Cardiac fibroblast (primary cell): Measurements from ENCODE around the gene C6orf15.

ENCODE experiments used
- DNase-seq, 2 donors: peaks; one replicate each; pipeline versions ENCODE4 v3.0.0 to v3.0.0-alpha.2; 2010; ENCODE audit warnings: low read depth in 2 of 2
- H3K4me3 ChIP-seq, 2 donors: replicated peaks in 1 of 2; 1 replicate in 1 of 2; 2 replicates in 1 of 2; pipeline ENCODE4 v1.5.1; 2011; ENCODE audit warnings: low read depth in 2 of 2, low read length in 2 of 2, mild to moderate bottlenecking in 2 of 2, moderate library complexity in 1 of 2
- TF ChIP-seq, protein P1 (sequence below): IDR thresholded peaks from one replicate; pipeline ENCODE4 v1.5.1; 2011; ENCODE audit warnings: low read depth, mild to moderate bottlenecking, low read length, inconsistent platforms

The C6orf15 gene

GRCh38 chr6:31094389-31094881, 17.9 kb downstream of the C6orf15 start:
- no peak overlapping the region for H3K4me3 ChIP-seq
- TF ChIP-seq, protein P1, sequence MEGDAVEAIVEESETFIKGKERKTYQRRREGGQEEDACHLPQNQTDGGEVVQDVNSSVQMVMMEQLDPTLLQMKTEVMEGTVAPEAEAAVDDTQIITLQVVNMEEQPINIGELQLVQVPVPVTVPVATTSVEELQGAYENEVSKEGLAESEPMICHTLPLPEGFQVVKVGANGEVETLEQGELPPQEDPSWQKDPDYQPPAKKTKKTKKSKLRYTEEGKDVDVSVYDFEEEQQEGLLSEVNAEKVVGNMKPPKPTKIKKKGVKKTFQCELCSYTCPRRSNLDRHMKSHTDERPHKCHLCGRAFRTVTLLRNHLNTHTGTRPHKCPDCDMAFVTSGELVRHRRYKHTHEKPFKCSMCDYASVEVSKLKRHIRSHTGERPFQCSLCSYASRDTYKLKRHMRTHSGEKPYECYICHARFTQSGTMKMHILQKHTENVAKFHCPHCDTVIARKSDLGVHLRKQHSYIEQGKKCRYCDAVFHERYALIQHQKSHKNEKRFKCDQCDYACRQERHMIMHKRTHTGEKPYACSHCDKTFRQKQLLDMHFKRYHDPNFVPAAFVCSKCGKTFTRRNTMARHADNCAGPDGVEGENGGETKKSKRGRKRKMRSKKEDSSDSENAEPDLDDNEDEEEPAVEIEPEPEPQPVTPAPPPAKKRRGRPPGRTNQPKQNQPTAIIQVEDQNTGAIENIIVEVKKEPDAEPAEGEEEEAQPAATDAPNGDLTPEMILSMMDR = no peak

DNA sequence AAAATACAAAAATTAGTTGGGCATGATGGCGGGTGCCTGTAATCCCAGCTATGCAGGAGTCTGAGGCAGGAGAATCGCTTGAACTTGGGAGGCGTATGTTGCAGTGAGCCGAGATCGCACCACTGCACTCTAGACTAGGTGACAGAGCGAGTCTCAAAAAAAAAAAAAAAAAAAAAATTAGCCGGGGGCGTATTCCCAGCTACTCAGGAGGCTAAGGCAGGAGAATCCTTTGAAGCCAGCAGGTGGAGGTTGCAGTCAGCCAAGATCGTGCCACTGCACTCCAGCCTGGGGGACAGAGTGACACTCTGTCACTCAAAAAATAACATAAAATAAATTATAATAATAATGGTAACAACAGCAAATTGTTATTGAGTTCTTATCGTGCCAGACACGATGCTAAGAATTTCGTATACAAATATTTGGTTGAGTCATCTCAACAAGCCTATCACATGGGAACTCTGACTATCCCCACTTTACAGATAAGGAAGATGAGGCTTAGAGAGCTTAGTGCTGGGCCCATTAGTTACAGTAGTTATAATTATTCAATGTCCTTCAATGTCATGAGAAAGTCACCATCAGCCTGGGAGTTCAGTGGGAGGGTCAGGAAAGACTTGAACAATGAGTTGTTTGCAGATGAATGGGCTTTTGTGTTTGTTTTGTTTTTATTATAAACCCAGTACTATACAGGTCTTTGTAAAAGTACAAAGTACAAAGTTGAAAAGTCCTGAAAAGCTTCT, 19.4 kb downstream of the C6orf15 start:
- DNase-seq = no peak
- TF ChIP-seq, protein P1 = no peak
- H3K4me3 ChIP-seq = no peak overlapping the region

More at GRCh38 chr6:31094389-31094881, 17.9 kb downstream of the C6orf15 start:
- peak in 1 of 2 donors; percentile 63 for DNase-seq

- TF ChIP-seq, protein P1 = no peak
- no peak for DNase-seq
- H3K4me3 ChIP-seq = no peak overlapping the region
Observed at GRCh38 chr6:31092238-31092637, 20.1 kb downstream of the C6orf15 start.

- DNase-seq = no peak
- H3K4me3 ChIP-seq = no peak overlapping the region
- TF ChIP-seq, protein P1 = no peak
Observed at GRCh38 chr6:31091680-31092079, 20.7 kb downstream of the C6orf15 start.

DNA sequence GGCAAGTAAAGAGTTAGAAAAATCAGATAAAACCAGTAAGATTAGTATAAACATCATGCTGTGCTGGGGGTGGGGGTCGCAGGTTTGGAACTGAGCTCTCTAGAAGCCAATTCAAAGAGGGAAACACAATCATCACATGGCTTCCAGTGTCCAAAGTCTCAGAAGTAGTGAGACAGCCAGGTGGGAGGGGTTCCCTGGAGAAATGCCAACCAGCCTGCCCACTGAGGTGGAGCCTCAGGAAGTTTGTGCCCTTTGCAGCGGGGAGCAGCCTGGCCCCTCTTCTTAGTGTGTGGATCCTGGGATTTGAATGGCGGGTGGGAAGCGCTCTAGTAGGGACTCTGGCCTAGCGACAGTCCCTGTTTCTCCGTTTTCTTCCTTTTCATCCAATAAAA, 21.4 kb downstream of the C6orf15 start:
- DNase-seq = no peak
- TF ChIP-seq, protein P1 = no peak
- no peak overlapping the region for H3K4me3 ChIP-seq

DNA sequence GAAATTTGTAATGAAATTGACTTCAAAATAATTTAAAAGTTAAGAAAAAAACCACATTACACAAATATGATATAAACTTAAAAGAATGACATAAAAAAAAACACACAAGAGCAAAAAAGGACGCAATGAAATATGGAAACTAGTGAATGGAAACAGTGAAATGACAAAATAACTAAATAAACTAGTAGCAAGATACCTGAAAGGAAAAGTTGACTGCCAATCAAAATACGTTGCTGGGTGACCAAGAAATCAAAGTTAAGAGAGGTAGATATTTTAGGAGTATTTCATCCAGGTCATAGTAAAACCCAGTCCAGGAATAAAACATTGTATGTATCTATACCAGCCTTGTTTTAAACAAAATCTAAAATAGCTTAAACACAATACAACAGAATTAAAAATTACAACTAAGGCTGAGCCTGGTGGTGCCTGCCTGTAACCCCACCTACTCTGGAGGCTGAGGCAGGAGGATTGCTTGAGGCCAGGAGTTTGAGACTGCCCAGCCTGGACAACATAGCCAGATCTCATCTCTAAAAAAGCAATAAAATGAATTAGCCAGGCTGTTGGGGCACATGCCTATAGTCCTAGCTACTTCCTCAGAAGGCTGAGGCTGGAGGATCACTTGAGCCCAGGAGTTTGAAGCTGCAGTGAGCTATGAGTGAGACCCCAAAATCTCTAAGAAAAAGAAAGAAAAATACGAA, 22.0 kb downstream of the C6orf15 start:
- TF ChIP-seq, protein P1 = no peak
- no peak overlapping the region for H3K4me3 ChIP-seq
- no peak for DNase-seq
